HG03196 (cell line): ENCODE data around the gene WTIP.
"Not testable (repeated sequence)": the region's sequence is repeated elsewhere in the genome, so short reads cannot be mapped to it uniquely, and the experiment has no call there.

Experiments used
- ATAC-seq: cut with Tn5 transposase; IDR thresholded peaks from one replicate; pipeline ENCODE4 v1.9.1; 2021; ENCODE audit not compliant: unreplicated experiment

WTIP gene

GRCh38 chr19:34475975-34476594 is 5.5 kb upstream of the WTIP start:
- no peak for ATAC-seq

- ATAC-seq = not testable (repeated sequence)
These were observed 3.1 kb upstream of the WTIP start for GRCh38 chr19:34478496-34478895.

GRCh38 chr19:34479396-34479795 is 2.2 kb upstream of the WTIP start:
- no peak for ATAC-seq

GRCh38 chr19:34480491-34480890 is 1.1 kb upstream of the WTIP start:
- ATAC-seq = no peak

- no peak for ATAC-seq
These were observed 362 bp downstream of the WTIP start for GRCh38 chr19:34481861-34482379.

GRCh38 chr19:34482380-34483250 is 1.1 kb downstream of the WTIP start:
- ATAC-seq = no peak

- no peak for ATAC-seq
These were observed 2.8 kb downstream of the WTIP start for GRCh38 chr19:34484328-34484727.

- ATAC-seq = no peak
These were observed 4.3 kb downstream of the WTIP start for GRCh38 chr19:34485831-34486230.

GRCh38 chr19:34487651-34488051 is 6.1 kb downstream of the WTIP start:
- ATAC-seq = no peak

- no peak for ATAC-seq
These were observed 7.6 kb downstream of the WTIP start for GRCh38 chr19:34489175-34489574.

- ATAC-seq = no peak
These were observed 8.7 kb downstream of the WTIP start for GRCh38 chr19:34490141-34490766.

- ATAC-seq = no peak
These were observed 11.6 kb downstream of the WTIP start for GRCh38 chr19:34493038-34493648.

- ATAC-seq = no peak
These were observed 12.1 kb downstream of the WTIP start for GRCh38 chr19:34493649-34494044.

GRCh38 chr19:34494601-34495000 is 13.0 kb downstream of the WTIP start:
- no peak for ATAC-seq

GRCh38 chr19:34495416-34495815 is 13.9 kb downstream of the WTIP start:
- ATAC-seq = no peak

- no peak for ATAC-seq
These were observed 15.7 kb downstream of the WTIP start for GRCh38 chr19:34497112-34497805.

GRCh38 chr19:34499155-34499834 is 17.7 kb downstream of the WTIP start:
- no peak for ATAC-seq

- no peak for ATAC-seq
These were observed 19.1 kb downstream of the WTIP start for GRCh38 chr19:34500656-34501120.

GRCh38 chr19:34501339-34502320 is 20.1 kb downstream of the WTIP start:
- no peak for ATAC-seq
